AG09309 (cell line): ENCODE data around the gene STAC.
"Not testable (repeated sequence)": the region's sequence is repeated elsewhere in the genome, so short reads cannot be mapped to it uniquely, and the experiment has no call there.

Experiments
- DNase-seq: peaks from one replicate; pipeline ENCODE4 v3.0.0-alpha.2; 2010; ENCODE audit warnings: low read depth
- H3K4me3 ChIP-seq: 2 replicates; pipeline ENCODE4 v1.5.1; 2011; ENCODE audit warnings: mild to moderate bottlenecking, low read depth, low read length, moderate library complexity; ENCODE audit not compliant: control insufficient read depth
- TF ChIP-seq, protein P1 (sequence below): IDR thresholded peaks from 2 replicates; pipeline ENCODE4 v1.5.1; 2011; ENCODE audit warnings: mild to moderate bottlenecking, low read depth, low read length, inconsistent platforms; ENCODE audit not compliant: insufficient read depth, control insufficient read depth; ENCODE audit errors: missing control alignments

The STAC gene

DNA sequence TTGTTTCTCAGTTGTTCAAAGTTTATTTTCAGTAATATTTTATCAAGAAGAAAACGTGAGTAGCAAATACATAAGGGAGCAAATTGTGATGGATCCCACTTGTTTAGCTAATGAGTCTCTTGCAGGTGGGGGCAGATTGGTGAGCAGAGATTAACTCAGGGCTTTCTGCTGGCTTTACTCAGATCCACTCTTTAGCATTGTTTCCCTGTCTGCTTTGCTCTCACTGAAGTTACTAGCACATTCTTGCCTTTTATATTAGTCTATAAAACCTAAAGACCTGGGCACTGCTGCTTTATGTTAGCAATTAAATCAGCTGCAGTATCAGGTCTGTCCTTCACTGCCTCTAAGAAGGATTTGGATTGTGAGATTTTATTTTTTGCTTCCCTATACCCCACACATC is 71.5 kb downstream of the STAC start:
- H3K4me3 ChIP-seq = no peak overlapping the region
- DNase-seq = no peak
- TF ChIP-seq, protein P1, sequence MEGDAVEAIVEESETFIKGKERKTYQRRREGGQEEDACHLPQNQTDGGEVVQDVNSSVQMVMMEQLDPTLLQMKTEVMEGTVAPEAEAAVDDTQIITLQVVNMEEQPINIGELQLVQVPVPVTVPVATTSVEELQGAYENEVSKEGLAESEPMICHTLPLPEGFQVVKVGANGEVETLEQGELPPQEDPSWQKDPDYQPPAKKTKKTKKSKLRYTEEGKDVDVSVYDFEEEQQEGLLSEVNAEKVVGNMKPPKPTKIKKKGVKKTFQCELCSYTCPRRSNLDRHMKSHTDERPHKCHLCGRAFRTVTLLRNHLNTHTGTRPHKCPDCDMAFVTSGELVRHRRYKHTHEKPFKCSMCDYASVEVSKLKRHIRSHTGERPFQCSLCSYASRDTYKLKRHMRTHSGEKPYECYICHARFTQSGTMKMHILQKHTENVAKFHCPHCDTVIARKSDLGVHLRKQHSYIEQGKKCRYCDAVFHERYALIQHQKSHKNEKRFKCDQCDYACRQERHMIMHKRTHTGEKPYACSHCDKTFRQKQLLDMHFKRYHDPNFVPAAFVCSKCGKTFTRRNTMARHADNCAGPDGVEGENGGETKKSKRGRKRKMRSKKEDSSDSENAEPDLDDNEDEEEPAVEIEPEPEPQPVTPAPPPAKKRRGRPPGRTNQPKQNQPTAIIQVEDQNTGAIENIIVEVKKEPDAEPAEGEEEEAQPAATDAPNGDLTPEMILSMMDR = no peak

DNA sequence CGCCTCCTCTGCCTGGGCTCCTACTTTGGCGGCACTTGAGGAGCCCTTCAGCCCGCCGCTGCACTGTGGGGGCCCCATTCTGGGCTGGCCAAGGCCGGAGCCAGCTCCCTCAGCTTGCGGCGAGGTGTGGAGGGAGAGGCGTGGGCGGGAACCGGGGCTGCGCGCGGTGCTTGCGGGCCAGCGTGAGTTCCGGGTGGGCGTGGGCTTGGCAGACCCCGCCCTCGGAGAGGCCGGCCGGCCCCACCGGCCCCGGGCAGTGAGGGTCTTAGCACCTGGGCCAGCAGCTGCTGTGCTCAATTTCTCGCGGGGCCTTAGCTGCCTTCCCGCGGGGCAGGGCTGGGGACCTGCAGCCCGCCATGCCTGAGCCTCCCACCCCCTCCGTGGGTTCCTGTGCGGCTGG is 72.9 kb downstream of the STAC start:
- not testable (repeated sequence) for H3K4me3 ChIP-seq, DNase-seq

DNA sequence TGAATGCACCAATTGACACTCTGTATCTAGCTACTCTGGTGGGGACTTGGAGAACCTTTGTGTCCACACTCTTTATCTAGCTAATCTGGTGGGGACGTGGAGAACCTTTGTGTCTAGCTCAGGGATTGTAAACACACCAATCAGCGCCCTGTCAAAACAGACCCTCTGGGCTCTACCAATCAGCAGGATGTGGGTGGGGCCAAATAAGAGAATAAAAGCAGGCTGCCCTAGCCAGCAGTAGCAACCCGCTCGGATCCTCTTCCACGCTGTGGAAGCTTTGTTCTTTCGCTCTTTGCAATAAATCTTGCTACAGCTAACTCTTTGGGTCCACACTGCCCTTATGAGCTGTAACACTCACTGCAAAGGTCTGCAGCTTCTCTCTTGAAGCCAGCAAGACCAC is 73.6 kb downstream of the STAC start:
- not testable (repeated sequence) for DNase-seq, H3K4me3 ChIP-seq

DNA sequence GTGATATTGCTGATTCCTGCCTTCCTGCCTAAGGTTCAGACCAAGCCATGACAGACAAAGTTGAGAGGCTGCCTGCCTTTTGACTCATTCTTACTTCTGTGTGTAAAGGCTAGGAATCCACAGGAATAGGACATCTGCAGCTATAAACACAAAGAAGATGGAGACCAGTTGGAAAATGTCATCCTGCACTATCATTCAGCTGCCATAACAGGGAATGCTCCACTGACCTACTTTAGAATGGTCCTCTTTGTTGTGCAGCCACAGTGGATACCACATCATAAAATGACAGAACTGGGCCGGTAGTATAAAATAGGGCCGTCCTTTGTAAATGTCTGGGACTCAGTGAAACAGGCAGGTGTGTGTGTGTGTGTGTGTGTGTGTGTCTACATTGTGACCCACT is 75.1 kb downstream of the STAC start:
- TF ChIP-seq, protein P1 = no peak
- no peak overlapping the region for H3K4me3 ChIP-seq
- DNase-seq = no peak

DNA sequence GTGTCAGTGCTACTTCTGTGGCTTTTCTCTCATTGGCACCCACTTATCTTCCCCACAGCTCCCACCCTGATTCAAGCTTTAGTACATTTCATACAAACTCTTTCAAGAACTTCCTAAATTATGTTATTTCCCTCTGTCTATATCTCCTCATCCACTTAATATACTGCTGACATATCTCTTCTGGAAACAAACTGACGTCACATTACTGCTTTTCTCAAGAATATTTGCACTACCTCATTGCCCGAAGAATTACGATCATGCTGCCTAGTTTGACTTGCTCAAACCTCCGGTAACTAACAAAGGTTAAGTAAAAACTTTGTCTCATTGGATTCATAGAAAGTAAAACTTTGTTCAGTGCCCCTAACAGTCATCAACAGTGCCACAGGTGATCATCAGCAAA is 76.5 kb downstream of the STAC start:
- TF ChIP-seq, protein P1 = no peak
- DNase-seq = no peak
- H3K4me3 ChIP-seq = no peak overlapping the region

DNA sequence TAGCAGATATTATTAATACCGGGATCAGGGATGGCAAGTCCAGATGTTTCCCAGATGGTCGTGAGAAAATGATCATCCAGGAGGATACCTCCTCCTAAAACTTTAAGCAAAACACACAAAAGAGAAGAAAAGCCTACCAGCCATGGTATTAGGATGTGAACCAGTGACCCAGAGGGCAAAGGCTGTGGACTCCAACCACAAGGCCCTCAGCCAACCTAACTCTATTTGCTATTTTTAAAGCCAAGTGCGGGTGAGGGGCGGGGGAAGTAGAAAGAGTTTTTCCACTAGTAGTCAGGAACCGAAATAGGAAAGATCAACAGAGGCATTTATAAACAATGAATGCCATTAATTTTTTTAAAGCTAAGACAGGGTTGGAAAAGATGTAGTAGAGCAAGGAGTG is 77.4 kb downstream of the STAC start:
- no peak for DNase-seq
- H3K4me3 ChIP-seq = no peak overlapping the region
- TF ChIP-seq, protein P1 = no peak

DNA sequence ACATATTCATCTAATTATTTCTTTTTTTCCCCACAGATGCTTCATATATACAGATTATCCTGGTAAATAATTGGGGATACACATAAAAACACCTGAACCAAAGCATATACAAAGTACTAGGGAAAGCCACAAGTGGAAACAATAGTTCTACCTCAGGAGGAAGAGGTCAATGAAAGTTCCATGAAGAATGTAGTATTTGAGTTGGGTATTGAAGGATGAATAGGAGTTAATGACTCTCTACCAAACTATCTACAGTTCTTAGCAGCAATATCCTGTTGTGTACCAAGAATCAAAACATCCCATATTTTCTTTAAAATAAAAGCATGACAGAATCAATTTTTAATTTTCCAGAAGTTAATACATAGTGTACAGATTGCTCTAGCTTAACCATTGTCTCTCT is 78.9 kb downstream of the STAC start:
- TF ChIP-seq, protein P1 = no peak
- DNase-seq = no peak
- no peak overlapping the region for H3K4me3 ChIP-seq

DNA sequence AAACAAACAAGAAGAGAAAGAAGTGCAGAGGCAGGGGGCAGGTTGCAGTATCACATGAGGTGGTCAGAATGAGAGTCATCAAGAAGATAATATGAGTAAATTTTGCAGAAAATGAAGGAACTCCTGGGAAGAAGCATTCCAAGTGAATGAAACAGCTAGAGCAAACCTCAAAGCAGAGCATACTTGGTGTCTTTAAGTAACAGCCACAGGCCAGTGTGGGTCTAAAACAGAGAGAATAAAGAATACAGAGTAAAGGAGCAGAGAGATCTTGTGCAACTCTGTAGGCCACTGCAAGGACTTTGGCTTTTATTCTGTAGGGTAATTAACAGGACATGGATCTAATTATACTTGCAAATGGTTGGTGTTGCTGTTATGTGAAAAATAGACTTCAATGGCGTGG is 81.3 kb downstream of the STAC start:
- no peak overlapping the region for H3K4me3 ChIP-seq
- DNase-seq = peak; percentile 38
- TF ChIP-seq, protein P1 = no peak

DNA sequence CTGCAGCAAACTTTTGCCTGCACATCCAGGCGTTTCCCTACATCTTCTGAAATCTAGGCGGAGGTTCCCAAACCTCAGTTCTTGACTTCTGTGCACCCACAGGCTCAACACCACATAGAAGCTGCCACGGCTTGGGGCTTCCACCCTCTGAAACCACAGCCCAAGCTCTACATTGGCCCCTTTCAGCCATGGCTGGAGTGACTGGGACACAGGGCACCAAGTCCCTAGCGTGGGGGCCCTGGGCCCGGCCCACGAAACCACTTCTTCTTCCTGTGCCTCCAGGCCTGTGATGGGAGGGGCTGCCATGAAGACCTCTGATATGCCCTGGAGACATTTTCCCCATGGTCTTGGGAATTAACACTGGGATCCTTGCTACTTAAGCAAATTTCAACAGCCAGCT is 91.7 kb downstream of the STAC start:
- DNase-seq, H3K4me3 ChIP-seq: not testable (repeated sequence)
